SK-N-SH (cell line): ENCODE results near the gene SCN9A. TPM values are rescaled to one million over a fixed set of nuclear protein-coding genes. Genes with fewer than 3 reads are reported as not detected.

Experiments used
- CTCF ChIA-PET: fragments of 300-600, 350-600 bp; formaldehyde crosslinking; extraction: SDS; loops from one replicate; lab custom pipeline; 2021; lab: Yijun Ruan, JAX
- POLR2A ChIA-PET: fragments of 350-600 bp; sonication (Branson Sonifier 250); formaldehyde crosslinking; extraction: SDS; loops from one replicate; lab custom pipeline; 2020; ENCODE audit warnings: antibody characterized with exemption, inconsistent platforms; lab: Yijun Ruan, JAX
- DNase-seq: peaks from one replicate; pipeline ENCODE4 v3.0.0; 2012
- H2AFZ ChIP-seq: fragments of 200-600 bp; sonication (generic); 2 replicates; pipeline ENCODE4 v1.8.1; 2016; ENCODE audit warnings: antibody characterized with exemption, mild to moderate bottlenecking, low read depth
- H3F3A ChIP-seq: fragments of 200-600 bp; sonication (generic); replicated peaks from 2 replicates; pipeline ENCODE3; 2016; ENCODE audit warnings: antibody characterized with exemption, mild to moderate bottlenecking; ENCODE audit not compliant: insufficient read depth
- H3K27ac ChIP-seq, 2 experiments: fragments of 200-500 bp in 1 of 2; fragments of 200-600 bp in 1 of 2; sonication (Bioruptor generic) in 1 of 2; sonication (generic), shearing (Covaris generic) in 1 of 2; 2 replicates each; pipeline versions ENCODE4 v1.5.1 to v1.6.1; 2014 to 2016; ENCODE audit warnings: low read depth in 2 of 2, inconsistent platforms in 1 of 2, low read length in 1 of 2, mild to moderate bottlenecking in 1 of 2, mixed read lengths in 1 of 2
- H3K27me3 ChIP-seq: fragments of 200-600 bp; sonication (generic), shearing (Covaris generic); 2 replicates; pipeline ENCODE4 v1.6.1; 2016; ENCODE audit warnings: mixed run types; ENCODE audit not compliant: insufficient read depth
- H3K36me3 ChIP-seq, 2 experiments: fragments of 200-500 bp in 1 of 2; fragments of 200-600 bp in 1 of 2; sonication (Bioruptor generic) in 1 of 2; sonication (generic) in 1 of 2; replicated peaks in 1 of 2; 2 replicates each; pipeline versions ENCODE3 to v1.5.1; 2014 to 2016; ENCODE audit warnings: low read length in 1 of 2, mild to moderate bottlenecking in 1 of 2; ENCODE audit not compliant: insufficient read depth in 2 of 2, control insufficient read depth in 1 of 2
- H3K4me1 ChIP-seq, 2 experiments: fragments of 200-500 bp in 1 of 2; fragments of 200-600 bp in 1 of 2; sonication (Bioruptor generic) in 1 of 2; sonication (generic), shearing (Covaris generic) in 1 of 2; 2 replicates each; pipeline versions ENCODE4 v1.5.1 to v1.6.1; 2014 to 2016; ENCODE audit warnings: low read depth in 1 of 2, low read length in 1 of 2, mixed run types in 1 of 2; ENCODE audit not compliant: insufficient read depth in 2 of 2, control insufficient read depth in 1 of 2
- H3K4me2 ChIP-seq: fragments of 200-600 bp; sonication (generic), shearing (Covaris generic); 2 replicates; pipeline ENCODE4 v1.6.1; 2017; ENCODE audit warnings: mixed run types
- H3K4me3 ChIP-seq, 2 experiments: fragments of 200-500 bp in 1 of 2; fragments of 200-600 bp in 1 of 2; sonication (Bioruptor generic) in 1 of 2; sonication (generic), shearing (Covaris generic) in 1 of 2; 2 replicates each; pipeline versions ENCODE4 v1.5.1 to v1.8.1; 2014 to 2016; ENCODE audit warnings: low read depth in 2 of 2, inconsistent platforms in 1 of 2, low read length in 1 of 2, mild to moderate bottlenecking in 1 of 2, mixed read lengths in 1 of 2, moderate library complexity in 1 of 2
- H3K79me2 ChIP-seq: fragments of 200-600 bp; sonication (generic); 2 replicates; pipeline ENCODE4 v1.8.1; 2017; ENCODE audit warnings: mild to moderate bottlenecking; ENCODE audit not compliant: insufficient read depth
- H3K9ac ChIP-seq: fragments of 200-600 bp; sonication (generic); 2 replicates; pipeline ENCODE4 v1.6.1; 2017; ENCODE audit warnings: mixed run types
- H3K9me2 ChIP-seq: fragments of 200-600 bp; sonication (generic); 2 replicates; pipeline ENCODE4 v1.6.1; 2017; ENCODE audit warnings: mixed run types
- H3K9me3 ChIP-seq: fragments of 200-600 bp; sonication (generic); 2 replicates; pipeline ENCODE4 v1.6.1; 2017; ENCODE audit warnings: mixed run types, mild to moderate bottlenecking, moderate library complexity
- H4K20me1 ChIP-seq: fragments of 200-600 bp; sonication (generic); 2 replicates; pipeline ENCODE4 v1.6.1; 2017; ENCODE audit warnings: mild to moderate bottlenecking, mixed run types; ENCODE audit not compliant: insufficient read depth
- CHD2 ChIP-seq: fragments of 150-350 bp; IDR thresholded peaks from 2 replicates; pipeline ENCODE4 v1.6.1; 2018; ENCODE audit warnings: low read length; ENCODE audit not compliant: partially characterized antibody
- FOSL2 ChIP-seq: IDR thresholded peaks from 2 replicates; pipeline ENCODE4 v1.4.0; 2012; ENCODE audit warnings: low read depth, mild to moderate bottlenecking, moderate library complexity, borderline replicate concordance
- GABPA ChIP-seq: IDR thresholded peaks from 2 replicates; pipeline ENCODE4 v1.4.0; 2012; ENCODE audit warnings: low read depth, mild to moderate bottlenecking
- GATA2 ChIP-seq: sonication (generic); formaldehyde crosslinking; IDR thresholded peaks from 2 replicates; pipeline ENCODE4 v1.5.0; 2020; ENCODE audit warnings: mild to moderate bottlenecking, missing genetic modification reagents
- IRF3 ChIP-seq: fragments of 150-350 bp; IDR thresholded peaks from 2 replicates; pipeline ENCODE4 v1.6.1; 2016; ENCODE audit warnings: mild to moderate bottlenecking, low read depth, low read length
- MAX ChIP-seq: IDR thresholded peaks from 2 replicates; pipeline ENCODE4 v1.4.0; 2012; ENCODE audit warnings: low read depth
- POLR2AphosphoS5 ChIP-seq: IDR thresholded peaks from 2 replicates; pipeline ENCODE4 v1.6.1; 2012; ENCODE audit warnings: low read depth, low read length
- SMC3 ChIP-seq: IDR thresholded peaks from 2 replicates; pipeline ENCODE4 v1.6.1; 2012; ENCODE audit warnings: low read depth, low read length, improper control_type of control experiment
- TAF1 ChIP-seq: IDR thresholded peaks from 2 replicates; pipeline ENCODE4 v1.6.1; 2012; ENCODE audit warnings: low read depth, mild to moderate bottlenecking, low read length, moderate library complexity, borderline replicate concordance
- TCF12 ChIP-seq: IDR thresholded peaks from 2 replicates; pipeline ENCODE4 v1.4.0; 2012
- TEAD4 ChIP-seq: IDR thresholded peaks from 2 replicates; pipeline ENCODE4 v1.4.0; 2012; ENCODE audit warnings: mild to moderate bottlenecking, borderline replicate concordance; ENCODE audit not compliant: insufficient read depth
- USF2 ChIP-seq: fragments of 150-350 bp; IDR thresholded peaks from 2 replicates; pipeline ENCODE4 v1.6.1; 2017; ENCODE audit warnings: antibody characterized with exemption, low read length, low read depth, borderline replicate concordance
- WGBS: methylation state at CpG from one replicate; pipeline ENCODE4 v1.1.6; 2017; ENCODE audit warnings: low lambda C conversion rate; 5-methylcytosine and 5-hydroxymethylcytosine counted together
- polyA plus RNA-seq, 3 experiments: library from polyadenylated mRNA; depleted of rRNA; stranded (reverse); fragments of >200 nt; gene quantifications; 2 replicates each; pipeline ENCODE4 v1.2.3, GENCODE V29; 2012

The SCN9A gene
- polyA plus RNA-seq, 1 of the 3 experiments (the other 2 are of a cell fraction) = 5.9 TPM

GRCh38 chr2:166384774-166385173 lies 9.0 kb upstream of the SCN9A start (continued):
- no peak for TF ChIP-seq FOSL2
- no peak for TF ChIP-seq IRF3
- no peak for TF ChIP-seq GATA2
- TF ChIP-seq GABPA = no peak
- peak; percentile 39 for TF ChIP-seq SMC3
- TF ChIP-seq POLR2AphosphoS5 = no peak
- TF ChIP-seq TCF12 = no peak
- TF ChIP-seq USF2 = no peak

GRCh38 chr2:166382448-166382847 lies 6.7 kb upstream of the SCN9A start:
- TF ChIP-seq CHD2 = no peak
- TF ChIP-seq TAF1 = no peak
- Histone ChIP-seq H3K4me1 (no peaks in the 10 kb centered on the region), H3K36me3 (no peaks in the 10 kb centered on the region), H3K4me2 (no peak overlapping the region), H4K20me1 (no peaks in the 10 kb centered on the region), H3K9me3 (no peaks in the 10 kb centered on the region; the same call in 1 of the 2 replicates), H3K4me3 (no peak overlapping the region), H3K27ac (no peak overlapping the region), H2AFZ (no peak overlapping the region), H3K9me2 (no peaks in the 10 kb centered on the region), H3F3A (no peaks in the 10 kb centered on the region), H3K9ac (no peak overlapping the region), H3K27me3 (no peaks in the 10 kb centered on the region), H3K79me2 (no peaks in the 10 kb centered on the region)
- CTCF ChIA-PET = interaction anchor here (0.9 to 2.3 kb wide), 4 partner anchors 11 to 325 kb away, joined by 3 to 21 read pairs (median 3); no protein-coding TSS in a partner anchor
- POLR2A ChIA-PET = no interaction called here
- DNase-seq = no peak
- 93% methylated on average over 3 of the region's 3 CpGs for WGBS

GRCh38 chr2:166380615-166381014 lies 4.9 kb upstream of the SCN9A start:
- no peaks in the 10 kb centered on the region for H3K27me3 ChIP-seq
- H3K4me2 ChIP-seq = no peak overlapping the region
- no peaks in the 10 kb centered on the region for H3K36me3 ChIP-seq
- no peak overlapping the region for H2AFZ ChIP-seq
- no peak overlapping the region for H3K9ac ChIP-seq
- no peaks in the 10 kb centered on the region for H3K79me2 ChIP-seq
- no peaks in the 10 kb centered on the region; the same call in 1 of the 2 replicates for H3K9me3 ChIP-seq
- no peaks in the 10 kb centered on the region for H3K9me2 ChIP-seq
- no peak overlapping the region for H3K27ac ChIP-seq
- no peaks in the 10 kb centered on the region for H3F3A ChIP-seq
- no peaks in the 10 kb centered on the region for H4K20me1 ChIP-seq
- WGBS = 79% methylated on average over 1 of the region's 1 CpG
- DNase-seq = no peak
- TF ChIP-seq MAX = no peak
- TF ChIP-seq TEAD4 = no peak
- TF ChIP-seq CHD2 = no peak
- no peaks in the 10 kb centered on the region; a peak in 1 of 4 replicates for H3K4me1 ChIP-seq
- CTCF ChIA-PET = interaction anchor here (2.3 kb wide), 1 partner anchor 20 kb away, joined by 21 read pairs; no protein-coding TSS in a partner anchor
- POLR2A ChIA-PET = no interaction called here
- no peak overlapping the region for H3K4me3 ChIP-seq
